GM12801 (cell line): Measurements from ENCODE around the gene ATP8A2.

Experiments
- CTCF ChIP-seq: IDR thresholded peaks from one replicate; pipeline ENCODE4 v1.5.1; 2011; ENCODE audit warnings: control low read depth; ENCODE audit not compliant: insufficient read length; ENCODE audit errors: extremely low read depth

ATP8A2 gene

DNA sequence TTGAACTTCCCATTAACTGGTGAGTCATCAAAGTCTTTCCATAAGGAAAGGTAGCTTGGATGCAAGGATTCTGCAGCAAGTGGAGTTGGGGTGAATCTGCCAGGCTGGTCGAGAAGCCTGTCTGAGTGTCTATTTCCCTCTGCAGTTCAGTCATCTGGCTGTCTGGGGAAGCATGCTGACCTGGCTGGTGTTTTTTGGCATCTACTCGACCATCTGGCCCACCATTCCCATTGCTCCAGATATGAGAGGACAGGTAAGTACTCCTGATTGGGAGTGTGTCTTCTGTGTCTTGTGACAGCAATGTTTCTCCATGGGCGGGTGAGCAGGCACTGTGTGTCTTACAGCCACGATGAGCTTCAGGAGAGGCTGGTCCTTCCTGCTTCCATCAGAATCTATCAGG lies 490.4 kb downstream of the ATP8A2 start:
- TF ChIP-seq CTCF: no peak

DNA sequence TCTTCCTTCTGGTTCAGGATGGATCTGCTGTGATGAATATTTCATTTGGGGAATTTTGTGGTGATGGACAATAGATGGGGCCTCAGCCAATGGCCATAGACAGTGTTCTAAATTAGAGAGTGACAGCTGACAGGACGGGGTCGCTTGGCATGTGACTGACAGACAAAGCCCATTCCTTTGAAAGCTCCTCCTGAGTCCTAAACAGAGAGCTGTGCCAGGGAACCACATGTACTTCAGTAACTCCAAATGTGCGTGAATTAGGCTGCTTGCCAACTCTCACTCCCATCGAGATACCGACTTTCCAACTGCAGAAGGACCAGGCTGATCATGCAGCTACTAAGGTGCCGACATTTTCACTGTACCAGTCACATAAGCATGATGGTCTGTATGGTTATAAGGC lies 492.3 kb downstream of the ATP8A2 start:
- TF ChIP-seq CTCF: no peak

DNA sequence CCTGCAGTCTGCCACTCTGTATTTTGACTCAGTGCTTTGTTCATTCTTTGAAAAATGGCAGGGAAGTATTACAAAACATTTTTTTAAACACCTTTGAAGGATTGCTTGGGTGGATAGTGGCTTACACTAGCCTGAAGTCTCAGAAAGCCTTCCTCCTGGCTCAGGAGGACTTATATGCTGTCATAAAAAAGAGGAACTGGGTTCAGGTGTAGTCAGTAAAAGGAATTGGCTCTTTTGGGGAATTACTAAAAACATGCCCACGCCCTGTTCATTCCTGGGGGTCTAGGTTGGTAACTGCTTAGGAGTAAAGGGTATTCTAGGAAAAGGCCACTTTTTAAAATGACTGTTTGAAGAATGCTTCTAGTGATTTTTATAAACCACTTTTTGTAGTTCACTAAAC lies 493.2 kb downstream of the ATP8A2 start:
- TF ChIP-seq CTCF: no peak

GRCh38 chr13:25865391-25865790 lies 493.6 kb downstream of the ATP8A2 start:
- no peak for TF ChIP-seq CTCF

DNA sequence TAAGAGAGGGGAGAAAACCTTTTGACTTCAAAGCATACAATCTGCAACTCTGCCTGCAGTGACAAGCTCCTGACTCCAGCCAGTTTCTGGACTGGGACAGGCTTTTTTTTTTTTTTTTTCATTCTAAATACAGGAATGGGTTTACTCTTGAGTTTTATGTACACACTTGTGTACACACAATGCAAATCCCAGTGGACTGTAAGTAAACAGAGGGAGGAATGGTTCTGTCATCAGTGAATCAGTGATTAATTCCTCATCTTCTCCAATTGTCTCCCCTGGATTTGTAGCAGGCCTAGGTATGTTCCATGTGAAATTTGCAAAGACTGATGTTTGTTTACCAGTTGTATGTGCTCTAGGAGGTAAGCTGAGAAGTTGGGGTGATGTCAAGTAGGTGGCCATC lies 495.3 kb downstream of the ATP8A2 start:
- TF ChIP-seq CTCF: no peak

- TF ChIP-seq CTCF: no peak
Observed at GRCh38 chr13:25868490-25868889, 496.7 kb downstream of the ATP8A2 start.

DNA sequence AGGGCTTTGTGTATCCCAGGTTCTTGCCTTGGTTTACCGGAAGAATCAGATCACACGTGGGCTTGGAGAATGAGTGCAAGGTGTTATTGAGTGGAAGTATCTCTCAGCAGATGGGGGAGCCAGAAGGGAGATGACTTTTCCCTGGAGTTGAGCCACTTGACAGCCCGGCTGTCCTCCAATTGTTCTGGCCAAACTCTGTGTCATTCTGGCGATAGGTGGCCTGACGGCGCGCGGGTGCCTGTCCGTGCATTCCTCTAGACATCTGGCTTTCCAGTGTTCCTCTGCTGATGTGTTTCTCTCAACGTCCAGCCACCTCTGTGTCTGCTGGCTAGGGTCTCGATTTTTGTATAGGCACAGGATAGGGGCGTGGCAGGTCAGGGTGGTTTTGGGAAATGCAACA lies 498.2 kb downstream of the ATP8A2 start:
- no peak for TF ChIP-seq CTCF
